IMR-90 (cell line): Measurements from ENCODE around the gene MAP3K9. TPM values are rescaled to one million over a fixed set of nuclear protein-coding genes. Genes with fewer than 3 reads are reported as not detected.

Source experiments
- ATAC-seq: fragments of 200-7000 bp; cut with Tn5 transposase; 2 replicates; pipeline ENCODE4 v1.9.1; 2020; ENCODE audit warnings: low read depth, mild to moderate bottlenecking, moderate library complexity
- BruUV-seq: library from RNA; stranded (reverse); fragments of 400-500 nt; replicated peaks from 2 replicates; lab custom pipeline; 2021; lab: Mats Ljungman, UMichigan
- CTCF ChIA-PET: fragments of 300-600 bp; formaldehyde crosslinking; extraction: SDS; loops from one replicate; lab custom pipeline; 2021; ENCODE audit warnings: antibody characterized with exemption; lab: Yijun Ruan, JAX
- POLR2A ChIA-PET: fragments of 300-600 bp; sonication (Branson Sonifier 250); formaldehyde crosslinking; loops from one replicate; lab custom pipeline; 2022; ENCODE audit warnings: antibody characterized with exemption; ENCODE audit not compliant: unreplicated experiment; lab: Charles Lee
- DNase-seq: peaks from one replicate; pipeline ENCODE4 v3.0.0; 2013
- H2AFZ ChIP-seq: replicated peaks from 2 replicates; pipeline ENCODE3; 2013; ENCODE audit warnings: low read length, mild to moderate bottlenecking; ENCODE audit not compliant: poor library complexity
- H2AK5ac ChIP-seq: 2 replicates; pipeline ENCODE4 v1.6.1; 2013; ENCODE audit warnings: low read depth, low read length, inconsistent platforms
- H2AK9ac ChIP-seq: replicated peaks from 2 replicates; pipeline ENCODE3; 2013; ENCODE audit warnings: mild to moderate bottlenecking, low read depth, low read length, moderate library complexity; ENCODE audit not compliant: poor library complexity
- H2BK120ac ChIP-seq: 2 replicates; pipeline ENCODE4 v1.6.1; 2013; ENCODE audit warnings: low read depth, low read length, inconsistent platforms
- H2BK15ac ChIP-seq: 3 replicates; pipeline ENCODE4 v1.6.1; 2013; ENCODE audit warnings: low read depth, low read length, inconsistent platforms
- H2BK20ac ChIP-seq: 2 replicates; pipeline ENCODE4 v1.6.1; 2013; ENCODE audit warnings: low read depth, mild to moderate bottlenecking, inconsistent platforms, low read length, moderate library complexity
- H2BK5ac ChIP-seq: 2 replicates; pipeline ENCODE4 v1.6.1; 2013; ENCODE audit warnings: mild to moderate bottlenecking, low read depth, low read length, inconsistent platforms; ENCODE audit not compliant: poor library complexity, severe bottlenecking
- H3K14ac ChIP-seq: replicated peaks from 2 replicates; pipeline ENCODE4 v1.6.1; 2013; ENCODE audit warnings: low read depth, low read length, inconsistent platforms
- H3K18ac ChIP-seq: 2 replicates; pipeline ENCODE4 v1.6.1; 2013; ENCODE audit warnings: low read depth, low read length, control low read depth
- H3K23ac ChIP-seq: 2 replicates; pipeline ENCODE4 v1.6.1; 2013; ENCODE audit warnings: low read depth, low read length, inconsistent platforms
- H3K27ac ChIP-seq: 2 replicates; pipeline ENCODE4 v1.5.1; 2013; ENCODE audit warnings: mild to moderate bottlenecking, control low read depth, low read length; ENCODE audit not compliant: insufficient read depth
- H3K27me3 ChIP-seq: 2 replicates; pipeline ENCODE4 v1.6.1; 2013; ENCODE audit warnings: low read length; ENCODE audit not compliant: control insufficient read depth, insufficient read depth
- H3K36me3 ChIP-seq: 2 replicates; pipeline ENCODE4 v1.6.1; 2013; ENCODE audit warnings: low read length, mixed read lengths; ENCODE audit not compliant: control insufficient read depth, insufficient read depth
- H3K4ac ChIP-seq: 2 replicates; pipeline ENCODE4 v1.6.1; 2013; ENCODE audit warnings: low read depth, low read length, inconsistent platforms
- H3K4me1 ChIP-seq: 2 replicates; pipeline ENCODE4 v1.6.1; 2013; ENCODE audit warnings: low read length, mixed read lengths; ENCODE audit not compliant: control insufficient read depth, insufficient read depth
- H3K4me2 ChIP-seq: 2 replicates; pipeline ENCODE4 v1.6.1; 2013; ENCODE audit warnings: low read depth, mild to moderate bottlenecking, control low read depth, low read length, moderate library complexity
- H3K4me3 ChIP-seq: 2 replicates; pipeline ENCODE4 v1.5.1; 2013; ENCODE audit warnings: low read depth, mild to moderate bottlenecking, control low read depth, low read length, moderate library complexity; ENCODE audit not compliant: insufficient read depth
- H3K56ac ChIP-seq: 2 replicates; pipeline ENCODE4 v1.6.1; 2013; ENCODE audit warnings: low read length, inconsistent platforms; ENCODE audit not compliant: insufficient read depth; ENCODE audit errors: extremely low read depth
- H3K79me1 ChIP-seq, 2 experiments: 2 replicates each; pipeline ENCODE4 v1.6.1; 2013; ENCODE audit warnings: low read length in 2 of 2, inconsistent platforms in 1 of 2, low read depth in 1 of 2
- H3K9ac ChIP-seq: 2 replicates; pipeline ENCODE4 v1.6.1; 2013; ENCODE audit warnings: low read depth, low read length, control low read depth
- H3K9me1 ChIP-seq: 2 replicates; pipeline ENCODE4 v1.6.1; 2013; ENCODE audit warnings: low read length, inconsistent platforms; ENCODE audit not compliant: insufficient read depth
- H3K9me3 ChIP-seq: 2 replicates; pipeline ENCODE4 v1.6.1; 2013; ENCODE audit warnings: low read length; ENCODE audit not compliant: control insufficient read depth, insufficient read depth
- H4K20me1 ChIP-seq: 2 replicates; pipeline ENCODE4 v1.6.1; 2013; ENCODE audit warnings: low read length, inconsistent platforms; ENCODE audit not compliant: insufficient read depth
- H4K5ac ChIP-seq: 2 replicates; pipeline ENCODE4 v1.6.1; 2013; ENCODE audit warnings: mild to moderate bottlenecking, low read depth, low read length, control low read depth
- H4K8ac ChIP-seq, 2 experiments: 2 replicates each; pipeline ENCODE4 v1.6.1; 2013; ENCODE audit warnings: low read depth in 2 of 2, low read length in 2 of 2, control low read depth in 1 of 2, inconsistent platforms in 1 of 2
- H4K91ac ChIP-seq: 2 replicates; pipeline ENCODE4 v1.6.1; 2013; ENCODE audit warnings: low read depth, low read length, inconsistent platforms; ENCODE audit not compliant: insufficient read depth
- BHLHE40 ChIP-seq: fragments of 150-350 bp; IDR thresholded peaks from 2 replicates; pipeline ENCODE4 v1.6.1; 2016; ENCODE audit warnings: mild to moderate bottlenecking, low read depth, low read length
- CEBPB ChIP-seq: IDR thresholded peaks from 2 replicates; pipeline ENCODE4 v1.6.1; 2012; ENCODE audit warnings: low read depth, low read length, improper control_type of control experiment
- CHD1 ChIP-seq: IDR thresholded peaks from 2 replicates; pipeline ENCODE4 v1.6.1; 2012; ENCODE audit warnings: low read depth, low read length, improper control_type of control experiment
- FOS ChIP-seq: fragments of 150-350 bp; IDR thresholded peaks from 2 replicates; pipeline ENCODE4 v1.6.1; 2016; ENCODE audit warnings: low read depth, low read length
- MAFK ChIP-seq: IDR thresholded peaks from 2 replicates; pipeline ENCODE4 v1.6.1; 2012; ENCODE audit warnings: low read depth, low read length, improper control_type of control experiment
- MAZ ChIP-seq: IDR thresholded peaks from 2 replicates; pipeline ENCODE4 v1.6.1; 2012; ENCODE audit warnings: low read depth, mild to moderate bottlenecking, low read length, improper control_type of control experiment, moderate library complexity, borderline replicate concordance
- MXI1 ChIP-seq: IDR thresholded peaks from 2 replicates; pipeline ENCODE4 v1.6.1; 2012; ENCODE audit warnings: low read depth, mild to moderate bottlenecking, low read length, moderate library complexity, borderline replicate concordance
- NFE2L2 ChIP-seq: fragments of 150-350 bp; IDR thresholded peaks from 2 replicates; pipeline ENCODE4 v1.6.1; 2016; ENCODE audit warnings: low read depth, mild to moderate bottlenecking, low read length
- POLR2A ChIP-seq: IDR thresholded peaks from 2 replicates; pipeline ENCODE4 v1.6.1; 2012; ENCODE audit warnings: mild to moderate bottlenecking, low read depth, low read length
- RAD21 ChIP-seq: IDR thresholded peaks from 2 replicates; pipeline ENCODE4 v1.6.1; 2012; ENCODE audit warnings: low read length, improper control_type of control experiment
- RCOR1 ChIP-seq: IDR thresholded peaks from 2 replicates; pipeline ENCODE4 v1.6.1; 2012; ENCODE audit warnings: mild to moderate bottlenecking, low read length, improper control_type of control experiment; ENCODE audit not compliant: insufficient replicate concordance
- RFX5 ChIP-seq: IDR thresholded peaks from 2 replicates; pipeline ENCODE4 v1.8.0; 2012; ENCODE audit warnings: low read depth, mild to moderate bottlenecking, low read length, moderate library complexity
- SMC3 ChIP-seq: fragments of 150-350 bp; IDR thresholded peaks from 2 replicates; pipeline ENCODE4 v1.6.1; 2016; ENCODE audit warnings: low read depth, mild to moderate bottlenecking, antibody characterized with exemption, low read length, moderate library complexity
- WGBS, 2 experiments: methylation state at CpG; one replicate each; pipeline versions ENCODE4 v1.1.5 to v1.1.7; 2013; ENCODE audit warnings: missing lambda C conversion rate in 2 of 2; ENCODE audit not compliant: insufficient read length in 1 of 2; ENCODE audit errors: extremely low coverage in 2 of 2; 5-methylcytosine and 5-hydroxymethylcytosine counted together
- dilution Hi-C: fragments of 300-500 bp; cut with HindIII; formaldehyde crosslinking; loops from one replicate; pipeline ENCODE4 v1.14.3; 2018; ENCODE audit warnings: low sequenced_read_pairs; ENCODE audit not compliant: unreplicated experiment
- in situ Hi-C: fragments of 300-500 bp; cut with MboI; formaldehyde crosslinking; loops from 3 replicates; pipeline ENCODE4 v1.14.3; 2019; ENCODE audit warnings: low sequenced_read_pairs, inconsistent platforms, mixed read lengths
- intact Hi-C: fragments of 100-400 bp; cut with micrococcal nuclease; formaldehyde crosslinking; loops from 2 replicates; pipeline ENCODE4 v1.10.0; 2022
- polyA plus RNA-seq, 3 experiments: library from polyadenylated mRNA; depleted of rRNA; stranded (reverse); fragments of >200 nt; gene quantifications; 2 replicates each; pipeline ENCODE4 v1.2.3, GENCODE V29; 2012; ENCODE audit warnings: low replicate concordance in 1 of 3
- total RNA-seq: library from RNA; depleted of rRNA; stranded (reverse); fragments of >200 nt; gene quantifications from 2 replicates; pipeline ENCODE4 v1.2.3, GENCODE V29; 2012
- TF ChIP-seq, protein P1 (sequence below): fragments of 150-350 bp; IDR thresholded peaks from 2 replicates; pipeline ENCODE4 v1.6.1; 2017; ENCODE audit warnings: mild to moderate bottlenecking, antibody characterized with exemption, low read length, low read depth
- TF ChIP-seq, protein P2 (sequence below): fragments of 150-350 bp; IDR thresholded peaks from 2 replicates; pipeline ENCODE4 v1.6.1; 2016; ENCODE audit warnings: low read depth, mild to moderate bottlenecking, low read length, moderate library complexity, borderline replicate concordance
- TF ChIP-seq, protein P3 (sequence below): conservative IDR thresholded peaks from 2 replicates; pipeline ENCODE4 v1.5.1; 2012; ENCODE audit warnings: mild to moderate bottlenecking, low read depth, low read length, improper control_type of control experiment

MAP3K9 gene
- total and polyA plus RNA-seq, 2 of the 4 experiments (the other 2 are of a cell fraction) = 0.17 to 0.18 TPM

DNA sequence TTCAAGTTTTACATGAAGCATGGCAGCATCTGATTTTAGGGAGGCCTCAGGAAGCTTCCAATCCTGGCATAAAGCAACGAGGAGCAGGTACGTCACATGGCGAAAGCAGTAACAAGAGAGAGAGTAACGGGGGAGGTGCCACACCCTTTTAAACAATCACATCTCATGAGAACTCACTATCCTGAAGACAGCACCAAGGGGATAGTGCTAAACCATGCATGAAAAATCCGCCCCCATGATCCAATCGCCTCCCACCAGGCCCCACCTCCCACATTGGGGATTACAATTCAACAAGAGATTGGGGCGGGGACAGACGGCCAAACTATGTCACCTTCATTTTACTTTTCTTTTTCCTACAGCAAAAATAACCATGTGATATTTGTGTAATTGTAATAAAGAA is 7.2 kb upstream of the MAP3K9 start:
- Histone ChIP-seq H3K18ac (no peak overlapping the region), H2BK5ac (no peak overlapping the region), H2AK5ac (no peak overlapping the region), H4K91ac (no peak overlapping the region), H2AFZ (no peak overlapping the region), H3K23ac (no peak overlapping the region), H2BK15ac (no peak overlapping the region), H3K4me3 (no peak overlapping the region), H3K56ac (no peak overlapping the region), H3K4me1 (no peaks in the 10 kb centered on the region), H3K14ac (no peak overlapping the region), H3K4ac (no peak overlapping the region), H2AK9ac (no peak overlapping the region), H3K9ac (no peak overlapping the region), H4K20me1 (no peaks in the 10 kb centered on the region), H3K9me1 (no peaks in the 10 kb centered on the region), H2BK120ac (no peak overlapping the region), H3K36me3 (no peaks in the 10 kb centered on the region), H3K9me3 (no peaks in the 10 kb centered on the region), H3K27ac (no peak overlapping the region), H3K4me2 (no peak overlapping the region), H4K8ac (no peak overlapping the region), H3K79me1 (no peaks in the 10 kb centered on the region), H3K27me3 (peaks cover 13% of the 10 kb centered on the region), H4K5ac (no peak overlapping the region), H2BK20ac (no peak overlapping the region)
- dilution Hi-C loops = no loop called here
- DNase-seq (no peak), ATAC-seq (no peak)
- WGBS, 2 experiments = no CpG with 5 or more reads among the region's 8 CpGs
- in situ Hi-C loops = no loop called here
- intact Hi-C loops = loop anchor here (2.0 to 10.0 kb wide), 2 partner anchors 90 to 938 kb away; partner anchors contain the start of gene PCNX1
- ChIA-PET CTCF (interaction anchor here (1.3 to 2.1 kb wide), 2 partner anchors 88 to 91 kb away, joined by 5 to 13 read pairs; partner anchors contain the start of gene PCNX1), POLR2A (no interaction called here)
- BruUV-seq = no TSS peak
- no peak for TF ChIP-seq CHD1
- TF ChIP-seq RAD21 = no peak
- TF ChIP-seq CEBPB = no peak
- TF ChIP-seq, protein P1, sequence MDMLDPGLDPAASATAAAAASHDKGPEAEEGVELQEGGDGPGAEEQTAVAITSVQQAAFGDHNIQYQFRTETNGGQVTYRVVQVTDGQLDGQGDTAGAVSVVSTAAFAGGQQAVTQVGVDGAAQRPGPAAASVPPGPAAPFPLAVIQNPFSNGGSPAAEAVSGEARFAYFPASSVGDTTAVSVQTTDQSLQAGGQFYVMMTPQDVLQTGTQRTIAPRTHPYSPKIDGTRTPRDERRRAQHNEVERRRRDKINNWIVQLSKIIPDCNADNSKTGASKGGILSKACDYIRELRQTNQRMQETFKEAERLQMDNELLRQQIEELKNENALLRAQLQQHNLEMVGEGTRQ = no peak
- no peak for TF ChIP-seq MAFK
- no peak for TF ChIP-seq BHLHE40
- TF ChIP-seq MAZ = no peak
- TF ChIP-seq FOS = no peak
- TF ChIP-seq, protein P2, sequence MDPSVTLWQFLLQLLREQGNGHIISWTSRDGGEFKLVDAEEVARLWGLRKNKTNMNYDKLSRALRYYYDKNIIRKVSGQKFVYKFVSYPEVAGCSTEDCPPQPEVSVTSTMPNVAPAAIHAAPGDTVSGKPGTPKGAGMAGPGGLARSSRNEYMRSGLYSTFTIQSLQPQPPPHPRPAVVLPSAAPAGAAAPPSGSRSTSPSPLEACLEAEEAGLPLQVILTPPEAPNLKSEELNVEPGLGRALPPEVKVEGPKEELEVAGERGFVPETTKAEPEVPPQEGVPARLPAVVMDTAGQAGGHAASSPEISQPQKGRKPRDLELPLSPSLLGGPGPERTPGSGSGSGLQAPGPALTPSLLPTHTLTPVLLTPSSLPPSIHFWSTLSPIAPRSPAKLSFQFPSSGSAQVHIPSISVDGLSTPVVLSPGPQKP = no peak
- no peak for TF ChIP-seq RCOR1
- TF ChIP-seq RFX5 = no peak
- no peak for TF ChIP-seq POLR2A
- no peak for TF ChIP-seq MXI1
- TF ChIP-seq, protein P3, sequence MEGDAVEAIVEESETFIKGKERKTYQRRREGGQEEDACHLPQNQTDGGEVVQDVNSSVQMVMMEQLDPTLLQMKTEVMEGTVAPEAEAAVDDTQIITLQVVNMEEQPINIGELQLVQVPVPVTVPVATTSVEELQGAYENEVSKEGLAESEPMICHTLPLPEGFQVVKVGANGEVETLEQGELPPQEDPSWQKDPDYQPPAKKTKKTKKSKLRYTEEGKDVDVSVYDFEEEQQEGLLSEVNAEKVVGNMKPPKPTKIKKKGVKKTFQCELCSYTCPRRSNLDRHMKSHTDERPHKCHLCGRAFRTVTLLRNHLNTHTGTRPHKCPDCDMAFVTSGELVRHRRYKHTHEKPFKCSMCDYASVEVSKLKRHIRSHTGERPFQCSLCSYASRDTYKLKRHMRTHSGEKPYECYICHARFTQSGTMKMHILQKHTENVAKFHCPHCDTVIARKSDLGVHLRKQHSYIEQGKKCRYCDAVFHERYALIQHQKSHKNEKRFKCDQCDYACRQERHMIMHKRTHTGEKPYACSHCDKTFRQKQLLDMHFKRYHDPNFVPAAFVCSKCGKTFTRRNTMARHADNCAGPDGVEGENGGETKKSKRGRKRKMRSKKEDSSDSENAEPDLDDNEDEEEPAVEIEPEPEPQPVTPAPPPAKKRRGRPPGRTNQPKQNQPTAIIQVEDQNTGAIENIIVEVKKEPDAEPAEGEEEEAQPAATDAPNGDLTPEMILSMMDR = no peak
- TF ChIP-seq NFE2L2 = no peak
- TF ChIP-seq SMC3 = no peak
